T-helper 2 cell treated with Interferon-gamma antibody and Interleukin-4, amounts not matched to agents 5 μg/mL and 100 μg/mL, for 36 hours (primary cell): ENCODE results near the gene PTDSS2.
"Not testable (repeated sequence)": the region's sequence is repeated elsewhere in the genome, so short reads cannot be mapped to it uniquely, and the experiment has no call there.

ENCODE experiments used
- DNase-seq: peaks from one replicate; pipeline ENCODE4 v3.0.0; 2021; ENCODE audit warnings: low spot score
- H3K27ac Mint-ChIP-seq: one replicate; pipeline ENCODE4 v1.8.0; 2021; ENCODE audit warnings: mild to moderate bottlenecking, mixed read lengths
- H3K27me3 Mint-ChIP-seq: one replicate; pipeline ENCODE4 v1.8.0; 2021; ENCODE audit warnings: low read depth, mixed read lengths
- H3K36me3 Mint-ChIP-seq: one replicate; pipeline ENCODE4 v1.8.0; 2021; ENCODE audit warnings: low read depth, mixed read lengths
- H3K4me1 Mint-ChIP-seq: one replicate; pipeline ENCODE4 v1.8.0; 2021; ENCODE audit warnings: low read depth, mixed read lengths
- H3K4me3 Mint-ChIP-seq: one replicate; pipeline ENCODE4 v1.8.0; 2022; ENCODE audit warnings: mild to moderate bottlenecking, moderate library complexity, mixed read lengths
- H3K9me3 Mint-ChIP-seq: one replicate; pipeline ENCODE4 v1.8.0; 2021; ENCODE audit warnings: mixed read lengths

Gene PTDSS2

DNA sequence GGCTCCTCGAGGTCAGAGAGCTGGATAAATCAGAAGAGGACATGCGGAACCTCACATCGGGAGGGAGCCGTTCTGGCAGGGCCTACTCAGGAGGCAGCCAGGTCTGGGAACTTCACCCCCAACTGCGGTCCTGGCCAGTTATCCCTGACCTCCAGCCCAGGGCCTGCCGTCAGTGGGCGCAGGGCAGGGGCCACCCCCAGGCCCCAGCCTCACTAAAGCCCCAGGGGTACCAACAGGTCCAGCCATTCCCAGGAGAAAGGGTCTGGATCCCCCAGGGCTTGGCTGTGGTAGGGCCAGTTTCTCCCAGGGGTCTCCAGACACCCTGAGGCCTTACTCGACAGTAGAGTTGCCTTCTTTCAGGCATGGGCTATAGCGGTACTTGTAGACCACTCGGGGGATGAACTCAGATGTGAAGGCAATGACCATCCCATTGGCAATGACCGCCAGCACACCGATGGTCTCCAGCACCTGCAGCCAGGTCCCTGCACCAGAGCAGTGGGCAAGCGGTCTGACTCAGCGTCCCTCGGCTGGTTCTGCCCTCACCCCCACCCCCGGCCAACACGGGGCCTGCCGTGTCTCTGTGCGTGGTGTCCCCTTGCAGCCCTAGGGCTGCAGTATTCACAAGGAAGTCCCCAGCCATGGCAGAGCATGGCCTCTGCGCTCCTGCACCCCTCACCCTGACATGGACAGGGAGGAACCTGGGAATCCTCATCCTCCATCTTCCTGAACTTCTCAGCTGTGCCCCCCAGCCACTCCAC lies 30.7 kb upstream of the PTDSS2 start:
- Mint-ChIP-seq H3K27ac (no peak overlapping the region), H3K4me3 (no peak overlapping the region), H3K4me1 (peaks cover 21% of the 10 kb centered on the region), H3K27me3 (no peaks in the 10 kb centered on the region), H3K9me3 (no peaks in the 10 kb centered on the region), H3K36me3 (peaks cover 8% of the 10 kb centered on the region)
- no peak for DNase-seq

DNA sequence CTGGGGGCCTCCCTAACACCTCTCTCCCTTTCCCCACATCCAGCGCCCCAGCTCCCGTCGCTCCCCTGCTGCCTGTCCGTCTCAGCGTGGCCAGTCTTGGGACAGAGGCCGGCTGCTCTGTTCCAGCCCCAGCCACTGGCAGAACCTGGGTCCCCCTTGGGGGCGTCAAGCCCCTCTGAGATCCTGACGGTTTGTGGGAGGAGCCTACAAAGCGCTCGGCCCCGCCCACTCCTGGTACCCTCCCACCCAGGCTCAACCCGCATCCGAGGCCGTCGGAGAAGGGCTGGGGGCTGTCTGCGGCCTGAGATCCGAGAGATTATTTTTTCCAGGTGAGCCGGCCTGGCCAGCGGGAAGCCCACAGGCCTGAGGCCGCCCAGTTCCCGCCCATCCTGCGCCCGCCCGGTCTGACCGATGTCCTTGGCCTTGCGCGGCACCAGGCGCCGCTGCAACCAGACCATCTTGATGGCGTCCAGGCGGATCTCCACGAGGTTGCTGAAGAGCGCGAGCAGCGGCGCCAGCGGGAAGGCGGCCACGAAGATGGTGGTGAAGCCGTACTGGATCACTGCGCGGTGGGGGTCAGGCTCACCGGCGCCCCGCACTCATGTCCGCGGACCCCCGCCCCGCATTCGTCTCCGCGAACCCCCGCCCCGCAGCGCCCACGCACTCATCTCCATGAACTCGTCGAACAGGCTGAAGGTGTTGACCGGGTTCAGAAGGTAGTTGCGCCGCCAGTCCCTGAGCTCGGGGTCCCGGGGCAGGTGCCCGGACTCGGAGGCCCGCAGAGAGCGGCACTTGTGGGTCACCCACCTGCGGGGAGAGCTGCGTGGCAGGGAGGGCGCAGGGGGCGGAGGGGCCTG lies 29.8 kb upstream of the PTDSS2 start:
- H3K27me3 Mint-ChIP-seq: no peaks in the 10 kb centered on the region
- no peak for DNase-seq
- H3K9me3 Mint-ChIP-seq: no peaks in the 10 kb centered on the region
- no peak overlapping the region for H3K4me3 Mint-ChIP-seq
- H3K27ac Mint-ChIP-seq: no peak overlapping the region
- peaks cover 12% of the 10 kb centered on the region for H3K36me3 Mint-ChIP-seq
- peaks cover 14% of the 10 kb centered on the region for H3K4me1 Mint-ChIP-seq

DNA sequence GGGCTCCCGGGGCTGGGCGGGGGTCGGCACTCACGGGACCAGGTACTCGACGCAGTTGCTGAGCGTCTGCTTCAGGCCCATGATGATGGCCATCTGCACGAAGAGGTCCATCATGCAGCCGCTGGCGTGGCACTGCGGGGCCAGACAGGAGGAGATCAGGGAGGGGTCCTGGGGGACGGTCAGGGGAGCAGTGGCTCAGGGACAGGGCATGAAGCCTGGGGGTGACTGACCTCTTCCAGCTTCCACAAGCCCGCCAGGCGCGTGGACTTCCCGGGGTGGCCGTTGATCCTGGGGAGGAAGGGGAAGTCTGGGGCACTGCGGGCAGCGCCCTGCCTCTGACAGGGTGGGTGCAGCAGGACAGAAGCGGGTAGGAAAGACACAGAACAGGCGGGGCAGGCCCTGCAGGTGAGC lies 29.2 kb upstream of the PTDSS2 start:
- no peak for DNase-seq
- no peaks in the 10 kb centered on the region for H3K27me3 Mint-ChIP-seq
- no peaks in the 10 kb centered on the region for H3K9me3 Mint-ChIP-seq
- H3K36me3 Mint-ChIP-seq: peaks cover 14% of the 10 kb centered on the region
- H3K27ac Mint-ChIP-seq: no peak overlapping the region
- no peak overlapping the region for H3K4me3 Mint-ChIP-seq
- H3K4me1 Mint-ChIP-seq: peaks cover 8% of the 10 kb centered on the region

DNA sequence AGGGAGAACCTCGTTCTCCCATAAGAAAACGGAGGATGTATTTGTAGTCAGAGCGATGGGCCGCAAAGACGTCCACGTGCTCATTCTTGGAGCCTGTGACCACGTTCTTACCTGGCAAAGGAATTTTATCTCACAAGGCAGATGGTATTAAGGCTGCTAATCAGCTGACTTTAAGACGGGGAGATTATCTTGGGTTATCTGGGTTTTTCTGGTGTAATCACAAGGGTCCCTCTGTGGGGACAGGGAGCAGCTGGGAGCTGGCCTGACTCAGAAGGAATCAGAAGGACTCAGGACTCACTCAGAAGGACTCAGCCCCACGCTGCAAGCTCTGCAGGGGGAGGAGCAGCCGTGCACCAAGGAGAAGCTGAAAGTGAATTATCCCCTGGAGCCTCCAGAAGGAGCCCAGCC lies 27.8 kb upstream of the PTDSS2 start:
- Mint-ChIP-seq H3K27me3 (no peaks in the 10 kb centered on the region), H3K36me3 (peaks cover 14% of the 10 kb centered on the region), H3K27ac (no peak overlapping the region), H3K4me1 (peaks cover 4% of the 10 kb centered on the region), H3K9me3 (no peaks in the 10 kb centered on the region), H3K4me3 (no peak overlapping the region)
- no peak for DNase-seq

DNA sequence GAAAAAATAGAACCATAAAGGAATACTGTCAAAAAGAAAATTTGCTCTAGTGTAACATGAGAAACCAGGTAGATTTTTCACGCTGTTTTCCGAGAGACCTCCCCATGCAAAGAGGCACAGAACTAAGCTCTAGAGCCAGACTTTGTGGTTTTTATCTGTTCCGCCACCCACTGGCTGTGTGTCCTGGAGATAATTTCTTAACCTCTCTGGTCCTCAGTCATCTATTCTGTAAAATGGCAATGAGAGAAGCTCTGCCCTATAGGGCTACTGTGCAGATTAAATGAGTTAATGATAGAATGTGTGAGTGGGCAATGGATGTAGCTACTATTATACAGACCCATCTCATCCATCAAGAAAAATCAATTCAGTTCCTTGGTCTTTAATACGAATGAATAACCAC lies 25.8 kb upstream of the PTDSS2 start:
- H3K4me3 Mint-ChIP-seq: no peak overlapping the region
- DNase-seq: no peak
- H3K36me3 Mint-ChIP-seq: peaks cover 19% of the 10 kb centered on the region
- no peaks in the 10 kb centered on the region for H3K4me1 Mint-ChIP-seq
- no peaks in the 10 kb centered on the region for H3K9me3 Mint-ChIP-seq
- H3K27ac Mint-ChIP-seq: no peak overlapping the region
- H3K27me3 Mint-ChIP-seq: no peaks in the 10 kb centered on the region

DNA sequence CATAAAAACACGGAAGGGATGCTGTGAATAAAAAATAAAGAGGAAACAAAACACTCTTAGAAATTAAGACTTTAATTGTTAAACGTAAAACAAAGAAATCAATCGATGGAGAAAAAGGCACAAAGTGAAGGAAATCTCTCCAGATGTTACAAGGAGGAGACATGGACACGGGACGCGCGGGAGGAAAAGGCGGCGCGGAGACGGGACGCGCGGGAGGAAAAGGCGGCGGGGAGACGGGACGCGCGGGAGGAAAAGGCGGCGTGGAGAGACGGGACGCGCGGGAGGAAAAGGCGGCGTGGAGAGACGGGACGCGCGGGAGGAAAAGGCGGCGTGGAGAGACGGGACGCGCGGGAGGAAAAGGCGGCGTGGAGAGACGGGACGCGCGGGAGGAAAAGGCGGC lies 25.3 kb upstream of the PTDSS2 start:
- H3K4me3 Mint-ChIP-seq, H3K27ac Mint-ChIP-seq, H3K9me3 Mint-ChIP-seq, DNase-seq, H3K4me1 Mint-ChIP-seq, H3K27me3 Mint-ChIP-seq: not testable (repeated sequence)
- H3K36me3 Mint-ChIP-seq: peaks cover 22% of the 10 kb centered on the region

DNA sequence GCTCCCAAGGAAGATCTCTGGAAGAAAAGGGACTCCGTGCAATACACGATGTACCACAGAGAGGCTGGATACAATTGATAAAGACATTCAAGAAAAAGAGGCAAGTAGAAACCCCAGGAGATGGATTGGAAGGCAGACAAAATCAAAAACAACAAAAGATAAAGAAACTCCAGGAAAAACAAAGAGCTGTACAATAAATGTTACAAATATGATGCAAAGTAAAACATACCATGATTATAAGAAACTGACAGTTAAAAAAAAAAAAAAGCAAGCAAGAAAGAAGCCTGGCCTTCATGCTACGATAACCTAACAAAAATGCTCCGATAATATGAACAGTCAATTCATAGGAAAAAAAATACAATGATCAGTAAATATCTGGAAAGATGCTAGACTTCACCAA lies 24.8 kb upstream of the PTDSS2 start:
- no peak for DNase-seq
- H3K27ac Mint-ChIP-seq: peak overlapping the region; percentile 53
- H3K27me3 Mint-ChIP-seq: no peaks in the 10 kb centered on the region
- no peak overlapping the region for H3K4me3 Mint-ChIP-seq
- no peaks in the 10 kb centered on the region for H3K9me3 Mint-ChIP-seq
- peaks cover 22% of the 10 kb centered on the region for H3K36me3 Mint-ChIP-seq
- no peaks in the 10 kb centered on the region for H3K4me1 Mint-ChIP-seq

DNA sequence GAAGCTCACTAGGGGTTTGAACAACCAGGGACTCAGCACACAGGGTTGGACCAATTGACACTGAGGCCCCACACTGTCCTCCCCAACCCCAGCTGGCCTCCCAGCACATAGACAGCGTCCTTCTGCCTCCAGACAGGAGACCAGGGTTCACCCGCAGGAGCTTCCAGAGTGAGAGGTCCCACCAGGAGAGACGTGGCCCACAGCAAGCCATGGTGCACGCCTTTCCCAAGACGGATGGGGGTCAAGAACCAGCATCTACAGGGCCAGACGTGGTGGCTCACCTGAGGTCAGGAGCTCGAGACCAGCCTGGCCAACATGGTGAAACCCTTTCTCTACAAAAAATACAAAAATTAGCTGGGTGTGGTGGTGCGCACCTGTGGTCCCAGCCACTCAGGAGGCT lies 23.2 kb upstream of the PTDSS2 start:
- no peak overlapping the region for H3K27ac Mint-ChIP-seq
- H3K4me1 Mint-ChIP-seq: no peaks in the 10 kb centered on the region
- no peak for DNase-seq
- H3K27me3 Mint-ChIP-seq: no peaks in the 10 kb centered on the region
- H3K36me3 Mint-ChIP-seq: peaks cover 22% of the 10 kb centered on the region
- H3K9me3 Mint-ChIP-seq: no peaks in the 10 kb centered on the region
- no peak overlapping the region for H3K4me3 Mint-ChIP-seq

DNA sequence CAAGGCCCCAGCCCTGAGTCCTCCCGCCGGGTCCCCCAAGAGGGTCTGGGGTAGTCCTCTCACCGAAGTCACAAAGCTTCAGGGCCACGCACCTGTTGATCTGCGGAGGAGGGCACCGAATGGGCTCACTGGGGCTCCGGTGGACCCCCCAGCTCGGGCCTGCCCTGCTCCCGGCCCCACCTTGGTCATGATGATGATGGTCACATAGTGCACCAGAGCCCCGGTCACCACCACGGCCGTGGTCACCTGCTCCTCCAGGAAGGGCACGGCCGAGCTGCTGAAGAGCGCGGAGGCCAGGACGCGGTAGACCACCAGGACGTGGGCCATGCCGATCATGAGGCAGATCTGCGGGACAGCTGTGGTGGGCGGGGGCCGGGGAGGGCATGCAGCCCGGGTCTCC lies 21.8 kb upstream of the PTDSS2 start:
- Mint-ChIP-seq H3K27ac (no peak overlapping the region), H3K4me1 (no peaks in the 10 kb centered on the region), H3K36me3 (peaks cover 17% of the 10 kb centered on the region), H3K4me3 (no peak overlapping the region), H3K9me3 (no peaks in the 10 kb centered on the region), H3K27me3 (no peaks in the 10 kb centered on the region)
- DNase-seq: no peak

DNA sequence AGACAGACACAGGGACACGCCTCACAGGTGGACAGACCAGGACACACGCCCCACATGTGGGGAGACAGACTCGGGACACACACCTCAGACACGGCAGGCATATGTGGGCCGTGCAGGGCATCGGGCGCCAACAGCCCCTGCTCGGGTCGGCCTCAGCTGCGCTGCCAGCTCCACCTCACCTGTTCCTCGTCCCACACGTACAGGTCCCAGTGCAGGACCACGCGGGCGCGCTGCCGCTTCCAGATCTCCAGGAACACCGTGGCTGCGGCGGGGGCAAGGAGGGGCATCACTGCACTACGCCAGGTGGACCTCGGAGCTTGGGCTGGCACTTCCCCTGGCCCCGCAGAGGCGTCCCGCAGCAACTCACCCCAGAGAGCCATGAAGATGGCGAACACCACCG lies 20.7 kb upstream of the PTDSS2 start:
- H3K9me3 Mint-ChIP-seq: no peaks in the 10 kb centered on the region
- no peak overlapping the region for H3K27ac Mint-ChIP-seq
- peaks cover 15% of the 10 kb centered on the region for H3K36me3 Mint-ChIP-seq
- no peak overlapping the region for H3K4me3 Mint-ChIP-seq
- no peak for DNase-seq
- no peaks in the 10 kb centered on the region for H3K4me1 Mint-ChIP-seq
- H3K27me3 Mint-ChIP-seq: no peaks in the 10 kb centered on the region

DNA sequence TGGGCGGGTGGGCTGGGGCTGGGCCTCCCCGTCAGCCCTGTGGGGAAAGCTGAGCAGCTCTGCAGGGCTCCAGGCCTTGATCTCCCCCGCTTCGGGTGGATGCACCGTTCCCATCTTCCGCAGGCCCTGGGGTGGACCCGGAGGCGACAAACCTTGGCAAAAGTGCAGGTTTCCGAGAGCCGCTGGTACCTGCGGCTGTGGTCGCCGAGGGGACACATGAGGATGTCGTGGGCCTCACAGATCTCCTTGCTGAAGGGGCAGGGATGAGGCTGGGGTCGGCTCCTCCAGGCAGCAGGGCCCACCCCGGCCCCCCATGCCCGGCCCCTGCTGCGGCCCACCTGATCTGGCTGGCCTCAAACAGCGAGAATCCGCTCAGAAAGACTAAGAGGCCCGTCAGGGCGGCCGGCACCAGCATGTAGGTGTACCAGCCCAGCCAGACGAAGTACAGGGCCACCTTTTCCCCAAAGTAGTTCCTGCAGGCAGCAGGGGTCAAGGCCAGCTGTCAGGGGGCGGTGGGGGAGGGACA lies 20.1 kb upstream of the PTDSS2 start:
- peaks cover 11% of the 10 kb centered on the region for H3K36me3 Mint-ChIP-seq
- H3K4me3 Mint-ChIP-seq: no peak overlapping the region
- H3K27me3 Mint-ChIP-seq: no peaks in the 10 kb centered on the region
- DNase-seq: no peak
- no peaks in the 10 kb centered on the region for H3K4me1 Mint-ChIP-seq
- no peak overlapping the region for H3K27ac Mint-ChIP-seq
- no peaks in the 10 kb centered on the region for H3K9me3 Mint-ChIP-seq

DNA sequence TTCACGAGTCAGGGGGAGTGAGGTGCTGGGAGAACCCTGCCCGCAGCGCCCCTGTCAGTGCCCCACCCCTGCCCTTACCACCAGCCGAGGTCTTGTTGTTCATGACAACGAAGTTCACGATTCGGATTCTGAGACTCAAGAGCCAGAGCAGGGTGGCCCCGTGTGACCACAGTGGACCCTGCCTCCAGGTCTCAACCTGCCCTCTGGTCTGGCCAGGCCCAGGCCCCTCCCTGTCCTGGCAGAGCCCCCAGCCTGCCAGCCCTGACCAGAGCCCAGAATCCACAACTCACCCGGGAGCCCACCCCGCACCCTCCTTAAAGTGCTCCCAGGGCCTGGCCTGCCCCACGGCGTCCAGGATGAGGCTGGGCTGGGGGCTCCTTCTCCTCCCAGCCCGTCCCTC lies 18.2 kb upstream of the PTDSS2 start:
- no peak overlapping the region for H3K4me3 Mint-ChIP-seq
- H3K4me1 Mint-ChIP-seq: no peaks in the 10 kb centered on the region
- H3K9me3 Mint-ChIP-seq: no peaks in the 10 kb centered on the region
- no peak for DNase-seq
- H3K27ac Mint-ChIP-seq: no peak overlapping the region
- H3K36me3 Mint-ChIP-seq: peaks cover 8% of the 10 kb centered on the region
- H3K27me3 Mint-ChIP-seq: no peaks in the 10 kb centered on the region

DNA sequence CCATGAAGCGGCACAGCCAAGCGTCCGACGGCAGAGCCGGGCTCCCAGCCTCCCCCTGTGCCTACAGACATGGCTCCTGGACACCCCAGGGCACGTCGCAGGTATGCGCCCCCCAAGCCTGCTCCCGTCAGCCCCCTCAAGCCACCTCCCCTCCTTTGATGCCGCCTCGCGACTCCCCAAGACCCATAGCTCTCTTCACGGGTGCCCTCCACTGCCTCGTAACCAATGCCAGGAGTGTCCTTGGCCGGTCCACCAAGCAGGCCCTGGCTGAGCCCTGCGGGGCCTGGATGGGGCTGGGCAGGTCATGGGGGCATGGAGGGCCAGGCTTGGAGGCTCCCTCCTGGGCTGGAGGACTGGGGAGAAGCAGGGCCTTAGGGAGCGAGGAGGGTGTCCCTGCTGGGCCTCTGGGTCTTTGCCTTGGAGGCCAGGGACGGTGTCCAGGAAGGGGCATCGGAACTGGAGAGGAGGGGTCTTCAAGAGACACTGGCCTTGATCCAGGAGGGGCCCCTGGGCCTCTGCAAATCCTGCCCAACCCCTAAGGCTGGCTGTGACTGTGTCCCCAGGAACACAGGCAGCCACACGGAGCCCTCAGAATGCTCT lies 17.5 kb upstream of the PTDSS2 start:
- no peak overlapping the region for H3K27ac Mint-ChIP-seq
- no peaks in the 10 kb centered on the region for H3K27me3 Mint-ChIP-seq
- no peak overlapping the region for H3K4me3 Mint-ChIP-seq
- H3K4me1 Mint-ChIP-seq: no peaks in the 10 kb centered on the region
- H3K36me3 Mint-ChIP-seq: peaks cover 6% of the 10 kb centered on the region
- H3K9me3 Mint-ChIP-seq: no peaks in the 10 kb centered on the region
- no peak for DNase-seq

DNA sequence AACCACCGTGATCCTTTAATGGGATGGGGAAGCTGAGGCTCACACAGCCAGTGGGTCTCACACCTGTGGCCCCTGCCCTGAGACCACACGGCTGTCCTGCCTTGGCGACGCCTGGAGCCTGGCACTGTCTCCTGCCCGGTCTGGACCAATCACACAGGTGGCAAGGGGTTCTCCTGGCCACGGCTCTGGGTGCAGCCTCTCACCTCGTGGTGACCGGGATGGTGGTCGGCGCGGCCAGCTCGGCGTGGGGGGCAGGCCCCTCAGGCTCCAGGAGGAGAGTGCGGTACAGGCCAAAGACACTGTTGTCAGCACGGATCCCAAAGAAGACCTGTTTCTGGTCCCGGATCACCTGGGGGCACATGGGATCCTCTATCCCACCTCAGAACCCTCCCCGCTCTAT lies 17.0 kb upstream of the PTDSS2 start:
- no peak overlapping the region for H3K27ac Mint-ChIP-seq
- peaks cover 4% of the 10 kb centered on the region for H3K36me3 Mint-ChIP-seq
- no peak for DNase-seq
- H3K9me3 Mint-ChIP-seq: no peaks in the 10 kb centered on the region
- no peak overlapping the region for H3K4me3 Mint-ChIP-seq
- no peaks in the 10 kb centered on the region for H3K4me1 Mint-ChIP-seq
- no peaks in the 10 kb centered on the region for H3K27me3 Mint-ChIP-seq
